IgD-negative memory B cell (primary cell): ENCODE measurements around the gene OR5AK2. TPM values are rescaled to one million over a fixed set of nuclear protein-coding genes. Genes with fewer than 3 reads are reported as not detected.

ENCODE experiments used
- polyA plus RNA-seq: library from polyadenylated mRNA; unstranded; fragments of 300-500 nt; fragmentation: Illumina TruSeq; gene quantifications from one replicate; pipeline ENCODE4 v1.2.3, GENCODE V29; 2021

The OR5AK2 gene
- polyA plus RNA-seq, 1 donor from 2014 or later = not detected

Other genes starting within 250 kb of the OR5AK2 start
- not detected for gene OR9G4, start 240.2 kb upstream of the OR5AK2 start, polyA plus RNA-seq
- gene LRRC55, start 193.0 kb downstream of the OR5AK2 start, polyA plus RNA-seq = not detected
- gene APLNR, start 248.3 kb downstream of the OR5AK2 start, polyA plus RNA-seq = not detected